Transverse colon (tissue), 4 donors: ENCODE measurements around the gene SYK. TPM values are rescaled to one million over a fixed set of nuclear protein-coding genes. Genes with fewer than 3 reads are reported as not detected.

Experiments
- DNase-seq: peaks from one replicate; pipeline ENCODE4 v3.0.0-alpha.2; 2019
- H3K27ac ChIP-seq, 4 donors: fragments of 200-600 bp; sonication (generic); 2 replicates each; pipeline ENCODE4 v1.5.1; 2016 to 2018; ENCODE audit warnings: inconsistent platforms in 4 of 4
- H3K27me3 ChIP-seq: fragments of 200-600 bp; sonication (generic); 2 replicates; pipeline ENCODE4 v1.5.1; 2017; ENCODE audit warnings: inconsistent platforms
- H3K36me3 ChIP-seq, 4 donors: fragments of 200-600 bp; sonication (generic); 2 replicates each; pipeline ENCODE4 v1.5.1; 2017 to 2019; ENCODE audit warnings: inconsistent platforms in 4 of 4
- H3K4me1 ChIP-seq, 4 donors: fragments of 200-600 bp; sonication (generic); 2 replicates each; pipeline ENCODE4 v1.5.1; 2017 to 2020; ENCODE audit warnings: inconsistent platforms in 4 of 4
- H3K4me3 ChIP-seq, 4 donors: fragments of 200-600 bp; sonication (generic); 1 replicate in 1 of 4; 2 replicates in 3 of 4; pipeline versions ENCODE4 v1.5.1 to v1.6.1; 2017 to 2019; ENCODE audit warnings: inconsistent platforms in 4 of 4
- H3K9me3 ChIP-seq, 2 donors: fragments of 200-600 bp; sonication (generic); 2 replicates each; pipeline ENCODE4 v1.5.1; 2017 to 2019; ENCODE audit warnings: inconsistent platforms in 2 of 2
- CTCF ChIP-seq, 5 experiments: fragments of 200-600 bp in 3 of 5; fragments of 450-650 bp in 2 of 5; sonication (generic) in 3 of 5; IDR thresholded peaks; 1 replicate in 2 of 5; 2 replicates in 3 of 5; pipeline ENCODE4 v1.5.1; 2016 to 2017; ENCODE audit warnings: antibody characterized with exemption in 5 of 5, inconsistent platforms in 3 of 5, mild to moderate bottlenecking in 2 of 5, moderate library complexity in 1 of 5
- EP300 ChIP-seq: sonication (generic); formaldehyde crosslinking; IDR thresholded peaks from one replicate; pipeline ENCODE4 v1.6.1; 2017; ENCODE audit warnings: antibody characterized with exemption, low read depth
- POLR2A ChIP-seq: fragments of 450-650 bp; IDR thresholded peaks from one replicate; pipeline ENCODE4 v1.6.1; 2016; ENCODE audit warnings: antibody characterized with exemption, mild to moderate bottlenecking, moderate library complexity
- POLR2AphosphoS5 ChIP-seq, 3 donors: sonication (generic); formaldehyde crosslinking; IDR thresholded peaks; one replicate each; pipeline ENCODE4 v1.6.1; 2016; ENCODE audit warnings: antibody characterized with exemption in 3 of 3
- WGBS, 2 donors: methylation state at CpG; one replicate each; pipeline ENCODE4 v1.1.5; 2018; ENCODE audit warnings: low coverage in 1 of 2; 5-methylcytosine and 5-hydroxymethylcytosine counted together
- in situ Hi-C, 4 donors: fragments of 200-750 bp; cut with MboI; loops; one replicate each; pipeline versions ENCODE4 v1.15.0 to v1.15.1; 2017; ENCODE audit warnings: low sequenced_read_pairs in 3 of 4, low pct_ligation_motif_present in 1 of 4, low pct_unique_long_range_greater_than_20kb in 1 of 4
- intact Hi-C: fragments of 100-400 bp; cut with DNase I; formaldehyde crosslinking; loops from one replicate; pipeline ENCODE4 v1.15.1; 2023; ENCODE audit warnings: low total_unique reads
- total RNA-seq, 4 donors: library from RNA; depleted of rRNA; stranded (reverse); fragments of >200 nt; gene quantifications; one replicate each; pipeline ENCODE4 v1.1.0, GENCODE V29; 2016

SYK gene
- total RNA-seq, 4 donors from 2014 or later, result 32.2 to 534 (median 34.3) TPM

GRCh38 chr9:90773617-90774016 lies 28.0 kb upstream of the SYK start:
- no peaks in the 10 kb centered on the region for H3K36me3 ChIP-seq
- H3K27me3 ChIP-seq, result no peaks in the 10 kb centered on the region
- DNase-seq, result peak; percentile 26
- H3K9me3 ChIP-seq, result no peaks in the 10 kb centered on the region
- no peak overlapping the region for H3K4me3 ChIP-seq
- intact Hi-C loops (no loop called here), in situ Hi-C loops (loop anchor here in 3 of 4 donors (25.0 kb wide), 4 partner anchors 89 to 1186 kb away; no protein-coding TSS in a partner anchor)
- TF ChIP-seq EP300 (no peak), CTCF (IDR thresholded peaks at IDR 0.05) (peak; percentile 7 to 31 (median 29))
- H3K4me1 ChIP-seq, result no peaks in the 10 kb centered on the region
- H3K27ac ChIP-seq, result no peak overlapping the region
- WGBS, 2 donors, result 80% methylated on average over 1 of the region's 1 CpG; no CpG with 5 or more reads in 1 of the 2 donors

GRCh38 chr9:90774071-90774470 lies 27.5 kb upstream of the SYK start:
- Histone ChIP-seq H3K27me3 (no peaks in the 10 kb centered on the region), H3K4me1 (no peaks in the 10 kb centered on the region), H3K36me3 (no peaks in the 10 kb centered on the region), H3K27ac (peak overlapping the region in 2 of 4 donors; percentile 19 to 35), H3K9me3 (no peaks in the 10 kb centered on the region), H3K4me3 (no peak overlapping the region)
- no peak for DNase-seq
- WGBS, 2 donors, result 79% methylated on average over 3 of the region's 3 CpGs; no CpG with 5 or more reads in 1 of the 2 donors
- in situ Hi-C loops, result loop anchor here in 3 of 4 donors (25.0 kb wide), 4 partner anchors 88 to 1187 kb away; no protein-coding TSS in a partner anchor
- intact Hi-C loops, result no loop called here
- no peak for TF ChIP-seq POLR2AphosphoS5 (IDR thresholded peaks at IDR 0.05)
- TF ChIP-seq EP300, result no peak
- TF ChIP-seq POLR2A, result no peak
- no peak for TF ChIP-seq CTCF (IDR thresholded peaks at IDR 0.05)

- Histone ChIP-seq H3K9me3 (no peaks in the 10 kb centered on the region), H3K36me3 (no peaks in the 10 kb centered on the region), H3K4me3 (no peak overlapping the region), H3K27ac (peak overlapping the region in 2 of 4 donors; percentile 19 to 35), H3K4me1 (no peaks in the 10 kb centered on the region), H3K27me3 (no peaks in the 10 kb centered on the region)
- intact Hi-C loops, result no loop called here
- DNase-seq, result peak; percentile 55
- WGBS, 2 donors, result 65 to 68% methylated on average over 2 to 3 of the region's 3 CpGs
- in situ Hi-C loops, result loop anchor here in 3 of 4 donors (25.0 kb wide), 4 partner anchors 88 to 1187 kb away; no protein-coding TSS in a partner anchor
- TF ChIP-seq CTCF (IDR thresholded peaks at IDR 0.05), result peak in 1 of 5 experiments; percentile 5
- no peak for TF ChIP-seq POLR2A
Measured at GRCh38 chr9:90774682-90775081, 26.9 kb upstream of the SYK start.

- no peaks in the 10 kb centered on the region for H3K36me3 ChIP-seq
- intact Hi-C loops, result no loop called here
Measured at GRCh38 chr9:90775657-90776056, 26.0 kb upstream of the SYK start.

More at GRCh38 chr9:90775657-90776056, 26.0 kb upstream of the SYK start:
- TF ChIP-seq POLR2A (no peak), CTCF (IDR thresholded peaks at IDR 0.05) (no peak), POLR2AphosphoS5 (IDR thresholded peaks at IDR 0.05) (no peak)
- 48 to 57% methylated on average over 3 of the region's 3 CpGs for WGBS, 2 donors
- DNase-seq, result no peak
- in situ Hi-C loops, result no loop called here
- Histone ChIP-seq H3K9me3 (no peaks in the 10 kb centered on the region), H3K27me3 (no peaks in the 10 kb centered on the region), H3K4me1 (no peaks in the 10 kb centered on the region), H3K27ac (no peak overlapping the region), H3K4me3 (no peak overlapping the region)
